ENCODE measurements around the gene FAM193A.

GRCh38 chr4:2592572-2592971 is 56.1 kb downstream of the FAM193A start:
- no peak for TF ChIP-seq CTCF (IDR thresholded peaks at IDR 0.05)
- TF ChIP-seq POLR2A (IDR thresholded peaks at IDR 0.05), result no peak

Data from right lobe of liver (tissue), 4 donors.